Measurements from ENCODE around the gene ZP3.
A peak's percentile ranks its signal among the peaks of the same experiment; 100 is the strongest.
"Not testable (repeated sequence)": the region's sequence is repeated elsewhere in the genome, so short reads cannot be mapped to it uniquely, and the experiment has no call there.

ZP3 gene

DNA sequence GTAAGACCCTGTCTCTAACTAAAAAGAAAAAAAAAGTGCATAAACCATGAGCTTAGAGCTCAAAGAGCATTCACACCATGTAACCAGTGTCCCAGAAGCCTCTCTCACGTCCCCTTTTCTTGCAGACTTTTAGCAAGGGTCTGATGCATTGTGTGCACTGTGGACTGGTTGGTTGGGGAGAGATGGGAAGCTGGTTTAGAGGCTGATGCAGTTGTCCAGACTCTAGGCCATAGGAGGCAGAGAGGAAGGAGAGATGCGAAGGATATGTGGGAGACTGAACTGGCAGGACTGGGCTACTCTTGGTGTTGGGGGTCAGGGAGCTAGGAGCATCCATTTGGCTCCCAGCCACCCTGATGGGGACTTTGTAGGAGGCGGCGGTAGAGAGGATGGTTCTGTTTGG, 17.0 kb upstream of the ZP3 start:
- no peak for DNase-seq

GRCh38 chr7:76408121-76408560, 16.6 kb upstream of the ZP3 start:
- DNase-seq, result no peak

DNA sequence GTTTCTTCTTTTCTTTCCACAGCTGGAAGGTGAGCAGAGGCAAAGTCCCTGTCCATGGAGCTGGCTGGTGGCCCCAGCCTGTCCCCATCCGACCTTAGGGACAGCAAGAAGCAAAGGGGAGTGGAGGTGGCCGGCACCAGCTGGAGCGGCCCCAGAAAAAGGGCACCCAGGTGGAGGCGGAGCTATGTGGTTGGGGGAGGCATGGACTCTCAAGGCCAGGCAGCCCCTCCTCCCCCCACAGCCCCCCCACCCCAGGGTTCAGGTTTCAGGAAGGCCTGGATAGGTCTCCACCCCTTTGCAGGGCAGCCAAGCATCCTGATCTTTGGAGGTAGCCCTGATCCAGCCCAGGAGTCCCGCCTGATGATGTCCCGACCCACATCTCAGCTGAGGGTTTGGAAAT, 15.2 kb upstream of the ZP3 start, which contains the start of gene SSC4D:
Gene SSC4D, minus strand, starts transcription at position 161 of the 400 bp plus-strand sequence. CDS start 5,258 bp downstream, outside the sequence.
- DNase-seq, result no peak

GRCh38 chr7:76411626-76412025, 13.1 kb upstream of the ZP3 start:
- no peak for DNase-seq

- DNase-seq, result no peak
Measured at GRCh38 chr7:76412249-76412648, 12.5 kb upstream of the ZP3 start.

DNA sequence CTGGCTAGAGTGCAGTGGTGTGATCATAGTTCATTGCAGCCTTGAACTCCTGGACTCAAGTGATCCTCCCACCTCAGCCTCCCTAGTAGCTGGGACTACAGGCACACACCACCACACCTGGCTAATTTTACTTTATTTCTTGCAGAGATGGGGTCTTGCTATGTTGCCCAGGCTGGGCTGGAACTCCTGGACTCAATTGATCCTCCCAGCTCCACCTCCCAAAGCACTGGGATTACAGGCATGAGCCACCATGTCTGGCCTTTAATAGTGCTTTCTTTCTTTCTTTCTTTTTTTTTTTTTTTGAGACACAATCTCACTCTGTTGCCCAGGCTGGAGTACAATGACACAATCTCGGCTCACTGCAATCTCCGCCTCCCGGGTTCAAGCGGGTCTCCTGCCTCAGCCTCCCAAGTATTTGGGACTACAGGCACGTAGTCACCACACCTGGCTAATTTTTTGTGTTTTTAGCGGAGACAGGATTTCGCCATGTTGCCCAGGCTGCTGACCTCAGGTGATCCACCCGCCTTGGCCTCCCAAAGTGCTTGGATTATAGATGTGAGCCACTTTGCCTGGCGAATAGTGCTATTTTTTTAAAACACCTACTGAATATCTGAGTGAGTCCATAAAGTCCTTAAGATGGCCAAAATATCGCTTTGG, 7.0 kb upstream of the ZP3 start:
- not testable (repeated sequence) for DNase-seq

DNA sequence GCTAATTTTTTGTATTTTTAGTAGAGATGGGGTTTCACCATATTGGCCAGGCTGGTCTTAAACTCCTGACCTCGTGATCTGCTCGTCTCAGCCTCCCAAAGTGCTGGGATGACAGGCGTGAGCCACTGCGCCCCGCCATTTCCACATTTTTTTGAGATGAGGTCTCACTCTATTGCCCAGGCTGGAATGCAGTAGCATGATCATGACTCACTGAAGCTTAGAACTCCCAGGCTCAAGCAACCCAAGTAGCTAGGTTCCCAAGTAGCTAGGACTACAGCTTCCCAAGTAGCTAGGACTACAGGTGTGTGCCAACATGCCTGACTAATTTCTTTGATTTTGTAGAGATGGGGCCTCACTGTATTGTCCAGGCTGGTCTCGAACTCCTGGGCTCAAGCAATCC, 3.7 kb upstream of the ZP3 start:
- not testable (repeated sequence) for DNase-seq

- DNase-seq, result no peak
Measured at GRCh38 chr7:76423666-76424412, 911 bp upstream of the ZP3 start.

- DNase-seq, result no peak
Measured at GRCh38 chr7:76425156-76425555, 406 bp downstream of the ZP3 start.

DNA sequence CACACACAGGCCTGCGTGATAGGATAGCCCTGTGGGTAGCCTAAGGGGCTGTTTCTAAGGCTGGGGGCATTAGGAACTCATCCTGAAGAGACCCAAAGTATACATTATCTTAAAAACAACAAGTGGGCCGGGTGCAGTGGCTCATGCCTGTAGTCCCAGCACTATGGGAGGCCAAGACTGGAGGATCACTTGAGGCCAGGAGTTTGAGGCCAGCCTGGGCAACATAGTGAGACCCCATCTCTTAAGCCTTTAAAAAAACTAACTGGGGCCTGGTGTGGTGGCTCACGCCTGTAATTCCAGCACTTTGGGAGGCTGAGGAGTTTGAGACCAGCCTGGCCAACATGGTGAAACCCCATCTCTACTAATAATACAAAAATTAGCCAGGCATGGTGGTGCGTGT, 808 bp downstream of the ZP3 start:
- DNase-seq, result not testable (repeated sequence)

GRCh38 chr7:76426246-76426645, 1.5 kb downstream of the ZP3 start:
- no peak for DNase-seq

DNA sequence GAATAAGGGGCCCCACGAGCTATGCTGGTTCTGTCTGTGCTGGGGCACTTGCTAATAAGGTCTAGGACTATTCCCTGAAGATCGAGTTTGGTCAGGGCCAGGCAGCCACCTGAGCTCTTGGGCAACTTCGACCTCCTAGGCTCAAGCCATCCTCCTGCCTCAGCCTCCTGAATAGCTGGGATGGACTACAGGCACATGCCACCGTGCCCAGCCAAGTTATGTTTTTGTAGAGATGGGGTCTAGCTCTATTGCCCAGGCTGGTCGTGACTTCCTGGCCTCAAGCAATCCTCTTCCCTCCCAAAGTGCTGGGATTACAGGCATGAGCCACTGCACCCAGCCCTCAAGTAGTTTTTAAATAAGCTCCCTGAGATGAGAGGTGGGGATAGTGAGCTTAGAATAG, 2.9 kb downstream of the ZP3 start:
- no peak for DNase-seq

GRCh38 chr7:76428149-76428823, 3.5 kb downstream of the ZP3 start:
- DNase-seq, result no peak

GRCh38 chr7:76428868-76429805, 4.4 kb downstream of the ZP3 start:
- no peak for DNase-seq

DNA sequence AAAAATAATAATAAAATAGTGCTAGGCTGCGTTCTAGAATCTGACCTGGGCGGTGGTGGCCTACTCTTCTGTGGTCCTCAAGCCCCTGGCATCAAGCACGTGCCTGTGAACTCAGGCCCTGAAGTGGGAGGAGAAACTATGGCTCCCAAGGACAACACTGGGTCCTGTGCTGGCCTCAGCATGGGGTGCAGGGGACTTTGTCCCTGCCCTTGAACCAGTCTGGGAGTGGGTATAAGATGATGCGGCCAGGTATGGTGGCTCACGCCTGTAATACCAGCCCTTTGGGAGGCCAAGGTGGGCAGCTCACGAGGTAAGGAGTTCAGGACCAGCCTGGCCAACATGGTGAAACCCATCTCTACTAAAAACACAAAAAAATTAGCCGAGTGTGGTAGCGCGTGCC, 5.5 kb downstream of the ZP3 start:
- DNase-seq, result no peak

GRCh38 chr7:76430836-76431235, 6.1 kb downstream of the ZP3 start:
- no peak for DNase-seq

DNA sequence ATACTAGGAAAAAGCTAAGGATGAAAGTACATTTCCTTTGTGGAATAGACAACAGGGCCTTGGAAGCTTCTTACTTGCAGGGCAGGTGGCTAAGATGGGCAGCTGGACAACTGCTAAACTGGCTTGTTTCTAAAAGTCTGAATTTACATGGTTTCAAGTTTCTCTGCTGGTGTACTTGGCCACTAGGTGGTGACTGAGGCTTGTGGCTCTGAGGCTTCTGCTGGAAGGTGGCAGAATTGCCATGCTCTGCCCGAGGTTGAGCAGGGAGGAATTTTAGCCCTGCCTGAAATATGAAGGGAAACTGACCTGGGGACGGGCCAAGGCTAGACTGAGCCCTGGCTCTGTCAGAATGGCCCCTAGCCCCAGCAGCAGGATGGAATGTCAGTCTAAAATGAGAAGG, 13.1 kb downstream of the ZP3 start:
- peak; percentile 40 to 46 for DNase-seq

DNA sequence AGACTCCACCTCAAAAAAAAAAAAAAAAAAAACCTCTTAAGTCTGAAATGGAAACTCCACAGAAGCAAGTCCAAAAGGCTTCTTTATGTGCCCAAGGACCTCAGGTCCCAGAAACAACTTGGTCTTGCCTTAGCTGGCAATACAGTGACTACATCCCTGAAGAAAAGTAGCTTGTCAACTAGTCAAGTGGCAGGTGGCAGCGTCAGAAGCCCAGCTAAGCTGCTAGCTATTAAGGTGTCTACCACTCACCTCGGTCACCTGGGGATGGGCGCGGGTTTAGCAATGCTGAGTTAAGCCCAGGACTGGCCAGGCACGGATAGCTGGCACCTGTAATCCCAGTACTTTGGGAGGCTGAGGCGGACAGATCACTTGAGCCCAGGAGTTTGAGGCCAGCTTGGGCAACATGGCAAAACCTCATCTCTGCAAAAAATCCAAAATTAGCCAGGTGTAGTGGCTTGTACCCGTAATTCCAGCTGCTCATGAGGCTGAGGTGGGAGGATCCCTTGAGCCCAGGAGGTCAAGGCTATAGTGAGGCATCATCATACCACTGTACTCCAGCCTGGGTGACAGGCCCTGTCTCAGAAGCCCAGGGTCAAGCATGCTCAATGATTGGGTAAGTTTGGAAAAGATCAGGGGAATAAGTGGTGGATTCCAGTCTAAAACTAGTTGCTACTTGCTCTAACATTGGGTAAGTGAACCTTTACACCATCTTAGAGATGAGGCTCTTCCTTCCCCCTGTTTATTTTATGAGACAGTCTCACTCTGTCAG, 14.6 kb downstream of the ZP3 start:
- DNase-seq, result not testable (repeated sequence)

GRCh38 chr7:76440404-76440803, 15.7 kb downstream of the ZP3 start:
- not testable (repeated sequence) for DNase-seq

GRCh38 chr7:76441792-76442191, 17.0 kb downstream of the ZP3 start:
- DNase-seq, result not testable (repeated sequence)

- not testable (repeated sequence) for DNase-seq
Measured at GRCh38 chr7:76442664-76443446, 18.1 kb downstream of the ZP3 start.
